ENCODE measurements around the gene TNRC6C. TPM values are rescaled to one million over a fixed set of nuclear protein-coding genes. Genes with fewer than 3 reads are reported as not detected.

TNRC6C gene
- total and polyA plus RNA-seq, 9 of the 15 experiments (the other 6 are each of a cell fraction or from before 2014, with no cell fraction given) = 0.20 to 4.9 (median 2.3) TPM

DNA sequence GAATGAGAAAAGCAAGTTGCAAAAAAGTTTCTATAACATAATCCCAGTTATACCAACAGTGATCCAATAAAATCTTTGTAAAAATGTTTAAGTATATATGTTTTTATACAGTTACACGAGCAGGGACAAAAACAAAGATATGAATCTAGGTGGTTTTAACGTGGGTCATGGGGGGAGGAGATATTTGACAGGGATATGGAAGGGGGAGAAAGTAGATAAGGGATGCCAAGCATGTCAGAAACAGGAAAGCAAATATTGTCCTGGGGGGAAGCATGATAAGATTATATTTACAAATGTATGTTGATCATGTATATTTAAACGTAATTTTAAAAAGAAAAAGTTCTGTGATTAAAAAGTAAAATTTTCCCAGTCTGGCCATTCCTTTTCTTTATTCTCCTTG lies 43.1 kb downstream of the TNRC6C start:
- no peak overlapping the region for H3K9ac ChIP-seq (ENCODE audit: insufficient read depth in 1 of 2, low read depth in 2 of 2, low read length in 2 of 2)
- no peak for TF ChIP-seq CC2D1A (IDR thresholded peaks at IDR 0.05)
- peak; percentile 29; the same call in 1 of the 2 replicates for TF ChIP-seq ARID1B (IDR thresholded peaks at IDR 0.05)
- TF ChIP-seq, protein P1, sequence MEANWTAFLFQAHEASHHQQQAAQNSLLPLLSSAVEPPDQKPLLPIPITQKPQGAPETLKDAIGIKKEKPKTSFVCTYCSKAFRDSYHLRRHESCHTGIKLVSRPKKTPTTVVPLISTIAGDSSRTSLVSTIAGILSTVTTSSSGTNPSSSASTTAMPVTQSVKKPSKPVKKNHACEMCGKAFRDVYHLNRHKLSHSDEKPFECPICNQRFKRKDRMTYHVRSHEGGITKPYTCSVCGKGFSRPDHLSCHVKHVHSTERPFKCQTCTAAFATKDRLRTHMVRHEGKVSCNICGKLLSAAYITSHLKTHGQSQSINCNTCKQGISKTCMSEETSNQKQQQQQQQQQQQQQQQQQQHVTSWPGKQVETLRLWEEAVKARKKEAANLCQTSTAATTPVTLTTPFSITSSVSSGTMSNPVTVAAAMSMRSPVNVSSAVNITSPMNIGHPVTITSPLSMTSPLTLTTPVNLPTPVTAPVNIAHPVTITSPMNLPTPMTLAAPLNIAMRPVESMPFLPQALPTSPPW (CRISPR knock-in tag; IDR thresholded peaks at IDR 0.05) = peak; percentile 76

DNA sequence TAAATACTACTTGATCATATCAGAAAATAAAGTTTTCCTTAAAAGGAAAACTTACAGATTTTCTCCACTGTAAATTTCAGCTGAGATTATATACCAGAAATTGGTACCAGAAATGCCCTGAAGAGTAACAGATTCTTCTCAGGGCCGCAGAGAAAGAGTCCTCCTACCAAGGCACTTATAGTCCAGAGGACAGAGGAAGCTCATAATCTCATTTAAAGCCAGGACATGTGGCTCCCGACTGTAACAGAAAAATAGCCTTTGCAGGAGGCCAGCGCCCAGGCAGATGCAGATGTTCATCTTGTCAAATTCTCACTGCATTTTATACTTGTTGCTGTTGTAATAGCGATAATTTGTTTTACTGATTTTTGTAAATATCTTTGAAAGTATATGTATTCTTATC lies 43.7 kb downstream of the TNRC6C start:
- no peak for ATAC-seq
- no peak for TF ChIP-seq NFIC (IDR thresholded peaks at IDR 0.05)
- TF ChIP-seq STAG1 (CRISPR knock-in tag; IDR thresholded peaks at IDR 0.05; ENCODE audit: borderline replicate concordance) = no peak
- TF ChIP-seq, protein P2, sequence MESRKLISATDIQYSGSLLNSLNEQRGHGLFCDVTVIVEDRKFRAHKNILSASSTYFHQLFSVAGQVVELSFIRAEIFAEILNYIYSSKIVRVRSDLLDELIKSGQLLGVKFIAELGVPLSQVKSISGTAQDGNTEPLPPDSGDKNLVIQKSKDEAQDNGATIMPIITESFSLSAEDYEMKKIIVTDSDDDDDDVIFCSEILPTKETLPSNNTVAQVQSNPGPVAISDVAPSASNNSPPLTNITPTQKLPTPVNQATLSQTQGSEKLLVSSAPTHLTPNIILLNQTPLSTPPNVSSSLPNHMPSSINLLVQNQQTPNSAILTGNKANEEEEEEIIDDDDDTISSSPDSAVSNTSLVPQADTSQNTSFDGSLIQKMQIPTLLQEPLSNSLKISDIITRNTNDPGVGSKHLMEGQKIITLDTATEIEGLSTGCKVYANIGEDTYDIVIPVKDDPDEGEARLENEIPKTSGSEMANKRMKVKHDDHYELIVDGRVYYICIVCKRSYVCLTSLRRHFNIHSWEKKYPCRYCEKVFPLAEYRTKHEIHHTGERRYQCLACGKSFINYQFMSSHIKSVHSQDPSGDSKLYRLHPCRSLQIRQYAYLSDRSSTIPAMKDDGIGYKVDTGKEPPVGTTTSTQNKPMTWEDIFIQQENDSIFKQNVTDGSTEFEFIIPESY (CRISPR knock-in tag; IDR thresholded peaks at IDR 0.05) = no peak
- TF ChIP-seq TFAM (CRISPR knock-in tag; conservative IDR thresholded peaks at IDR 0.05) = no peak
- TF ChIP-seq E2F5 (CRISPR knock-in tag; IDR thresholded peaks at IDR 0.05) = no peak
- no peak for TF ChIP-seq ZNF124 (CRISPR knock-in tag; IDR thresholded peaks at IDR 0.05)
- no peak for TF ChIP-seq SMARCC2 (IDR thresholded peaks at IDR 0.05; ENCODE audit: low read depth)
- no peak for TF ChIP-seq CGGBP1 (CRISPR knock-in tag; IDR thresholded peaks at IDR 0.05)

More for the DNA sequence above, 43.1 kb downstream of the TNRC6C start:
- Histone ChIP-seq H4K20me1 (replicated peaks; ENCODE audit: control insufficient read depth, insufficient read depth, low read length) (no peaks in the 10 kb centered on the region), H3K36me3 (ENCODE audit: control insufficient read depth, insufficient read depth, low read length) (no peaks in the 10 kb centered on the region; the same call in 2 of the 3 replicates), H3K79me2 (ENCODE audit: control insufficient read depth, insufficient read depth, low read length) (no peaks in the 10 kb centered on the region), H3K4me3 (no peak overlapping the region), H3K9me3 (replicated peaks; ENCODE audit: control insufficient read depth, insufficient read depth, low read depth, low read length) (no peaks in the 10 kb centered on the region), H3K9me1 (ENCODE audit: control insufficient read depth, insufficient read depth, low read length) (no peaks in the 10 kb centered on the region), H3K27me3 (ENCODE audit: control insufficient read depth in 2 of 2, insufficient read depth in 2 of 2, low read length in 2 of 2) (no peaks in the 10 kb centered on the region), H3K4me2 (ENCODE audit: insufficient read depth, low read length) (no peak overlapping the region), H3K27ac (ENCODE audit: extremely low read depth, low read depth, low read length) (no peak overlapping the region), H3K4me1 (replicated peaks in 1 of 2; ENCODE audit: control insufficient read depth in 2 of 2, insufficient read depth in 2 of 2, low read length in 2 of 2) (peaks cover 0 to 9% of the 10 kb centered on the region in 2 experiments; a peak in 2 of 5 replicates), H2AFZ (ENCODE audit: low read depth, low read length) (no peak overlapping the region)
- ChIA-PET POLR2A (interaction anchor here (0.6 to 0.9 kb wide), 2 partner anchors 31 to 75 kb away, joined by 3 read pairs; no protein-coding TSS in a partner anchor), CTCF (ENCODE audit: low intra/inter-chr PET ratio) (interaction anchor here (0.6 to 0.7 kb wide), 2 partner anchors 30 to 1952 kb away, joined by 3 to 5 read pairs; no protein-coding TSS in a partner anchor)
- intact Hi-C loops (cut with micrococcal nuclease) (no loop called here), in situ Hi-C loops (cut with MboI) (no loop called here)
- no peak for FAIRE-seq
- BruUV-seq (replicated peaks) = no TSS peak
- WGBS (ENCODE audit: insufficient coverage, low coverage, missing lambda C conversion rate) = 11% methylated on average over 3 of the region's 3 CpGs
- no peak for DNase-seq (ENCODE audit: extremely low read depth in 1 of 4, low spot score in 3 of 4)
- no peak for ATAC-seq

More for the DNA sequence above, 43.7 kb downstream of the TNRC6C start:
- Histone ChIP-seq H3K27me3 (ENCODE audit: control insufficient read depth in 2 of 2, insufficient read depth in 2 of 2, low read length in 2 of 2) (no peaks in the 10 kb centered on the region), H3K9me3 (replicated peaks; ENCODE audit: control insufficient read depth, insufficient read depth, low read depth, low read length) (no peaks in the 10 kb centered on the region), H3K79me2 (ENCODE audit: control insufficient read depth, insufficient read depth, low read length) (no peaks in the 10 kb centered on the region), H3K4me2 (ENCODE audit: insufficient read depth, low read length) (no peak overlapping the region), H3K4me1 (replicated peaks in 1 of 2; ENCODE audit: control insufficient read depth in 2 of 2, insufficient read depth in 2 of 2, low read length in 2 of 2) (peaks cover 0 to 9% of the 10 kb centered on the region in 2 experiments; a peak in 2 of 5 replicates), H3K27ac (ENCODE audit: extremely low read depth, low read depth, low read length) (no peak overlapping the region), H3K36me3 (ENCODE audit: control insufficient read depth, insufficient read depth, low read length) (no peaks in the 10 kb centered on the region; the same call in 2 of the 3 replicates), H2AFZ (ENCODE audit: low read depth, low read length) (no peak overlapping the region), H3K9ac (ENCODE audit: insufficient read depth in 1 of 2, low read depth in 2 of 2, low read length in 2 of 2) (no peak overlapping the region), H4K20me1 (replicated peaks; ENCODE audit: control insufficient read depth, insufficient read depth, low read length) (no peaks in the 10 kb centered on the region), H3K9me1 (ENCODE audit: control insufficient read depth, insufficient read depth, low read length) (no peaks in the 10 kb centered on the region), H3K4me3 (no peak overlapping the region)
- no peak for FAIRE-seq
- ChIA-PET POLR2A (interaction anchor here (0.8 kb wide), 1 partner anchor 11 kb away, joined by 3 read pairs; no protein-coding TSS in a partner anchor), CTCF (ENCODE audit: low intra/inter-chr PET ratio) (interaction anchor here (0.7 kb wide), 1 partner anchor 1952 kb away, joined by 3 read pairs; no protein-coding TSS in a partner anchor)
- intact Hi-C loops (cut with micrococcal nuclease) = no loop called here
- BruUV-seq (replicated peaks) = no TSS peak
- no peak for DNase-seq (ENCODE audit: extremely low read depth in 1 of 4, low spot score in 3 of 4)
- 50% methylated on average over 4 of the region's 4 CpGs for WGBS (ENCODE audit: insufficient coverage, low coverage, missing lambda C conversion rate)
- in situ Hi-C loops (cut with MboI) = no loop called here
